Cardiac muscle cell (in vitro differentiated cells and primary cell): ENCODE measurements around the gene LECT2. TPM values are rescaled to one million over a fixed set of nuclear protein-coding genes. Genes with fewer than 3 reads are reported as not detected.

ENCODE experiments used
- DNase-seq, 2 donors: peaks; one replicate each; pipeline versions ENCODE4 v3.0.0 to v3.0.0-alpha.2; 2010 to 2017; ENCODE audit warnings: low read depth in 1 of 2, low spot score in 1 of 2
- H3K27ac ChIP-seq: fragments of 200-600 bp; sonication (generic); 2 replicates; pipeline ENCODE4 v1.5.1; 2016
- H3K27me3 ChIP-seq: fragments of 200-600 bp; sonication (generic); 2 replicates; pipeline ENCODE4 v1.6.0; 2016; ENCODE audit warnings: control low read depth
- H3K36me3 ChIP-seq: fragments of 200-600 bp; sonication (generic); 2 replicates; pipeline ENCODE4 v1.5.1; 2016; ENCODE audit warnings: control low read depth
- H3K4me1 ChIP-seq: fragments of 200-600 bp; sonication (generic); 2 replicates; pipeline ENCODE4 v1.8.1; 2017; ENCODE audit warnings: low read depth, mild to moderate bottlenecking, mixed run types
- H3K4me3 ChIP-seq: fragments of 200-600 bp; sonication (generic); 2 replicates; pipeline ENCODE4 v1.5.1; 2016; ENCODE audit warnings: mild to moderate bottlenecking
- H3K9me3 ChIP-seq: fragments of 200-600 bp; sonication (generic); 2 replicates; pipeline ENCODE4 v1.5.1; 2017; ENCODE audit warnings: low read depth, mild to moderate bottlenecking, control low read depth
- CTCF ChIP-seq: IDR thresholded peaks from 2 replicates; pipeline ENCODE4 v1.5.1; 2012; ENCODE audit warnings: low read depth, mild to moderate bottlenecking, low read length
- polyA plus RNA-seq: library from polyadenylated mRNA; unstranded; fragments of >200 nt; fragmentation: Nextera tagmentation; extraction: Ambion mirVana; gene quantifications from 2 replicates; pipeline ENCODE4 v1.2.1, GENCODE V29; 2016
- total RNA-seq: library from RNA; depleted of rRNA; stranded (reverse); fragments of >200 nt; gene quantifications from 2 replicates; pipeline ENCODE4 v1.2.3, GENCODE V29; 2016

The LECT2 gene
- total and polyA plus RNA-seq, 2 experiments from 2014 or later, result not detected

- H3K36me3 ChIP-seq, result no peaks in the 10 kb centered on the region
- no peaks in the 10 kb centered on the region for H3K9me3 ChIP-seq
- H3K4me3 ChIP-seq, result no peak overlapping the region
- no peak for TF ChIP-seq CTCF
- no peaks in the 10 kb centered on the region for H3K4me1 ChIP-seq
- DNase-seq, result no peak
- no peak overlapping the region for H3K27ac ChIP-seq
- peaks cover 26% of the 10 kb centered on the region for H3K27me3 ChIP-seq
Observed at GRCh38 chr5:135942202-135942771, 12.5 kb downstream of the LECT2 start.

- Histone ChIP-seq H3K27ac (no peak overlapping the region), H3K9me3 (no peaks in the 10 kb centered on the region), H3K4me1 (no peaks in the 10 kb centered on the region), H3K4me3 (no peak overlapping the region), H3K27me3 (peaks cover 32% of the 10 kb centered on the region), H3K36me3 (no peaks in the 10 kb centered on the region)
- TF ChIP-seq CTCF, result no peak
- no peak for DNase-seq
Observed at GRCh38 chr5:135941711-135942110, 13.1 kb downstream of the LECT2 start.

- no peak for TF ChIP-seq CTCF
- peaks cover 61% of the 10 kb centered on the region for H3K27me3 ChIP-seq
Observed at GRCh38 chr5:135937245-135937911, 17.4 kb downstream of the LECT2 start.

GRCh38 chr5:135934939-135935338 lies 19.8 kb downstream of the LECT2 start:
- DNase-seq, result peak; percentile 52 to 74
- no peak for TF ChIP-seq CTCF
- no peaks in the 10 kb centered on the region for H3K9me3 ChIP-seq
- no peaks in the 10 kb centered on the region for H3K4me1 ChIP-seq
- H3K36me3 ChIP-seq, result no peaks in the 10 kb centered on the region
- peaks cover 83% of the 10 kb centered on the region for H3K27me3 ChIP-seq
- H3K4me3 ChIP-seq, result no peak overlapping the region
- H3K27ac ChIP-seq, result no peak overlapping the region

More at GRCh38 chr5:135937245-135937911, 17.4 kb downstream of the LECT2 start:
- peak in 1 of 2 donors; percentile 17 for DNase-seq
- no peak overlapping the region for H3K4me3 ChIP-seq
- no peaks in the 10 kb centered on the region for H3K9me3 ChIP-seq
- no peaks in the 10 kb centered on the region for H3K4me1 ChIP-seq
- no peaks in the 10 kb centered on the region for H3K36me3 ChIP-seq
- no peak overlapping the region for H3K27ac ChIP-seq

- Histone ChIP-seq H3K9me3 (no peaks in the 10 kb centered on the region), H3K36me3 (no peaks in the 10 kb centered on the region), H3K27me3 (peaks cover 88% of the 10 kb centered on the region), H3K27ac (no peak overlapping the region), H3K4me3 (no peak overlapping the region), H3K4me1 (no peaks in the 10 kb centered on the region)
- no peak for DNase-seq
- TF ChIP-seq CTCF, result no peak
Observed at GRCh38 chr5:135930949-135931295, 23.9 kb downstream of the LECT2 start.
